ENCODE measurements around the gene ESPNL. TPM values are rescaled to one million over a fixed set of nuclear protein-coding genes. Genes with fewer than 3 reads are reported as not detected.

The ESPNL gene
- total RNA-seq, 2 experiments from 2014 or later = 0.11 to 0.27 TPM

DNA sequence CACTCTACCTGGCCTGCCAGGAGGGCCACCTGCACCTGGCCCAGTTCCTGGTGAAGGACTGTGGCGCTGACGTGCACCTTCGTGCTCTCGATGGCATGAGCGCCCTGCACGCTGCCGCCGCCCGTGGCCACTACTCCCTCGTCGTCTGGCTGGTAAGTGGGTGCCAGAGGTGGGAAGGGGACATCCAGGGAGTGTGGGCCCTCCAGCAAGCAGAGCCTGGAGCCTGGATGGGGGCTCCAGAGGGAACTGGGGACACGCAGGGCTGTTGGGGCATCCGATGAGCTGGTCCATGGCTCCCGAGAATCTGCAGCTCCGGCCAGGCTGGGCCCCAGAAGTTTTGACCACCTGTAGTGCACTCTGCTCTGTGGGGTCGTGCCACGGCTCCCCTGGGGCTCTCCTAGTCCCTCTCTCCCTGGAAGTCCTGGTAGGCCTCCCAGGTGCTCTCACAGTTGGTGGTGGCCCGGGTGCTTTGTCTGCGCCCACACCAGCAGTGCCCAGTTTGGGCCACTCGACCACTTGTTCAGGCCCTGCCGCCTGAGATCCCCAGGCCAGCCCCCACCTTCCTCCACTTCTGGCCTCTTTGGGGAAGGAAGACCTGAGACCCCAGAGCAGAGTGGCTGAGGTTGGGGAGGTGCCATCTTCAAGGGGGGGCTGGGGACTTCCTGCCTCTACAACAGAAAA is 4.7 kb downstream of the ESPNL start:
- TF ChIP-seq, protein P1, sequence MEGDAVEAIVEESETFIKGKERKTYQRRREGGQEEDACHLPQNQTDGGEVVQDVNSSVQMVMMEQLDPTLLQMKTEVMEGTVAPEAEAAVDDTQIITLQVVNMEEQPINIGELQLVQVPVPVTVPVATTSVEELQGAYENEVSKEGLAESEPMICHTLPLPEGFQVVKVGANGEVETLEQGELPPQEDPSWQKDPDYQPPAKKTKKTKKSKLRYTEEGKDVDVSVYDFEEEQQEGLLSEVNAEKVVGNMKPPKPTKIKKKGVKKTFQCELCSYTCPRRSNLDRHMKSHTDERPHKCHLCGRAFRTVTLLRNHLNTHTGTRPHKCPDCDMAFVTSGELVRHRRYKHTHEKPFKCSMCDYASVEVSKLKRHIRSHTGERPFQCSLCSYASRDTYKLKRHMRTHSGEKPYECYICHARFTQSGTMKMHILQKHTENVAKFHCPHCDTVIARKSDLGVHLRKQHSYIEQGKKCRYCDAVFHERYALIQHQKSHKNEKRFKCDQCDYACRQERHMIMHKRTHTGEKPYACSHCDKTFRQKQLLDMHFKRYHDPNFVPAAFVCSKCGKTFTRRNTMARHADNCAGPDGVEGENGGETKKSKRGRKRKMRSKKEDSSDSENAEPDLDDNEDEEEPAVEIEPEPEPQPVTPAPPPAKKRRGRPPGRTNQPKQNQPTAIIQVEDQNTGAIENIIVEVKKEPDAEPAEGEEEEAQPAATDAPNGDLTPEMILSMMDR (IDR thresholded peaks at IDR 0.05) = no peak
- DNase-seq = peak; percentile 0

DNA sequence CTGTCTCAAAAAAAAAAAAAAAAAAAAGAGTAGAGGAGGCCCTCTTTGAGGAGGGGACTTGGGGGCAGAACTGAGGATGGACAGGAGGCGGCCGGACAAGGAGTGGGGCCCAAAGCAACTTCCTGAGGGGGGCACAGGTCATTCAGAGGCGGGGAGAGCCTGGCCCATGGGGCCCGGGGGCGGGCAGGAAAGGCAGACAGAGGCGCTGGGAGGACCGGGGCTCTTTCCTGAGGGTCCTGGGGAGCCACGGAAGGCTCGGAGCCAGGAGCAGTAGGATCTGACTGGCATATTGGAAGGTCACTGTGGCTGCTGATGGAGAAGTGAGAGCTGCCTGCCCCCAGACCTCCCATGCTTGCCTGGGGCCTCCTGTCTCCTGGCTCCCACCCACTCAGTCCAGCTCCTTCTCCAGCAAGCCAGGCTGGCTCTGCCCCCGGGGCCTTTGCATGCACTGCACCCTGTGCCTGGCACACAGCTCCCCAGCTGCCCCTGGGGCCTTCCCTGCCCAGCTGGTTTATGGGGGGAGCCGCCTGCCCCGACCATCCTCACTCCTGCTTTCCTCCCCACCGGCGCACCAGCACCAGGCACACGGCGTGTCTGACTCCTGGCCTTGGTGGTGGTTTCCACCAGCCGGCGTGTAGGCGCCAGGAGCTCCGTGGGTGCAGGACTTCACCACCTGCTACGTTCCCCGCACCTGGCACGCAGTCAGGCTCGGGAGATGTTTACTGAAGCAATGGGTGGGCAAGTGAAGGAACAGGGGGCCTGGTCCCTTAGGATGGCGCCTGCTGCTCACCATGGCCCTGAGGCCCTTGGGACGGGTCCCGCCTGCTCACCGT is 5.6 kb downstream of the ESPNL start:
- Mint-ChIP-seq H3K36me3 (ENCODE audit: low read depth) (no peaks in the 10 kb centered on the region), H3K4me1 (ENCODE audit: low read depth) (peaks cover 2% of the 10 kb centered on the region), H3K9me3 (no peaks in the 10 kb centered on the region), H3K4me3 (no peak overlapping the region), H3K27me3 (no peaks in the 10 kb centered on the region), H3K27ac (no peak overlapping the region)
- intact Hi-C loops (cut with micrococcal nuclease) = no loop called here
- ChIA-PET CTCF (no interaction called here), POLR2A (no interaction called here)
- DNase-seq (peak; percentile 2), ATAC-seq (no peak)
- TF ChIP-seq, protein P1 (IDR thresholded peaks at IDR 0.05) = no peak

More for the DNA sequence above, 4.7 kb downstream of the ESPNL start:
- H3K4me3 Mint-ChIP-seq = no peak overlapping the region
- H3K9me3 Mint-ChIP-seq = no peaks in the 10 kb centered on the region
- POLR2A ChIA-PET = no interaction called here
- H3K36me3 Mint-ChIP-seq (ENCODE audit: low read depth) = no peaks in the 10 kb centered on the region
- H3K27ac Mint-ChIP-seq = no peak overlapping the region
- ATAC-seq = no peak
- H3K27me3 Mint-ChIP-seq = no peaks in the 10 kb centered on the region
- intact Hi-C loops (cut with micrococcal nuclease) = no loop called here
- CTCF ChIA-PET = no interaction called here
- peaks cover 2% of the 10 kb centered on the region for H3K4me1 Mint-ChIP-seq (ENCODE audit: low read depth)

DNA sequence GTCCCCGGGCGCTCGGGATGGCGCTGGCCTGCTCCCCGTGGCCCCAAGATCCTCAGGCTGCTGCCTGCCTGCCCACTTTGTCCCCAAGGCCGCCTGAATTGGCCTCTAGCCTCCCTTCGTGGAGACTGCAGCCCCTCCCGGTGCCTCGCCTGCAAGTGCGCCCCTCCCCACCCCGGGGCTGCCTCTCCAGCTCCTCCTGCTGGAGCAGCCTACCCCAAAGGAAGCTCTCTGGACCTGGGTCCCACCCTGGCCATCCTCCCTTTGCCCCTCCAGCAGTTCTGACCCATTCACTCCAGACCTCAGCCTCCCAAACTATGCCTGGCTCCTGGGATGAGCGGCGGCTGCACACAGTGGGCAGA is 6.2 kb downstream of the ESPNL start:
- H3K4me3 Mint-ChIP-seq = no peak overlapping the region
- H3K36me3 Mint-ChIP-seq (ENCODE audit: low read depth) = no peaks in the 10 kb centered on the region
- H3K9me3 Mint-ChIP-seq = no peaks in the 10 kb centered on the region
- CTCF ChIA-PET = no interaction called here
- TF ChIP-seq, protein P1 (IDR thresholded peaks at IDR 0.05) = no peak
- intact Hi-C loops (cut with micrococcal nuclease) = no loop called here
- peaks cover 2% of the 10 kb centered on the region for H3K4me1 Mint-ChIP-seq (ENCODE audit: low read depth)
- DNase-seq (peak; percentile 0), ATAC-seq (no peak)
- no peak overlapping the region for H3K27ac Mint-ChIP-seq
- POLR2A ChIA-PET = interaction anchor here (0.8 kb wide), 1 partner anchor 45 kb away, joined by 3 read pairs; no protein-coding TSS in a partner anchor
- H3K27me3 Mint-ChIP-seq = no peaks in the 10 kb centered on the region

DNA sequence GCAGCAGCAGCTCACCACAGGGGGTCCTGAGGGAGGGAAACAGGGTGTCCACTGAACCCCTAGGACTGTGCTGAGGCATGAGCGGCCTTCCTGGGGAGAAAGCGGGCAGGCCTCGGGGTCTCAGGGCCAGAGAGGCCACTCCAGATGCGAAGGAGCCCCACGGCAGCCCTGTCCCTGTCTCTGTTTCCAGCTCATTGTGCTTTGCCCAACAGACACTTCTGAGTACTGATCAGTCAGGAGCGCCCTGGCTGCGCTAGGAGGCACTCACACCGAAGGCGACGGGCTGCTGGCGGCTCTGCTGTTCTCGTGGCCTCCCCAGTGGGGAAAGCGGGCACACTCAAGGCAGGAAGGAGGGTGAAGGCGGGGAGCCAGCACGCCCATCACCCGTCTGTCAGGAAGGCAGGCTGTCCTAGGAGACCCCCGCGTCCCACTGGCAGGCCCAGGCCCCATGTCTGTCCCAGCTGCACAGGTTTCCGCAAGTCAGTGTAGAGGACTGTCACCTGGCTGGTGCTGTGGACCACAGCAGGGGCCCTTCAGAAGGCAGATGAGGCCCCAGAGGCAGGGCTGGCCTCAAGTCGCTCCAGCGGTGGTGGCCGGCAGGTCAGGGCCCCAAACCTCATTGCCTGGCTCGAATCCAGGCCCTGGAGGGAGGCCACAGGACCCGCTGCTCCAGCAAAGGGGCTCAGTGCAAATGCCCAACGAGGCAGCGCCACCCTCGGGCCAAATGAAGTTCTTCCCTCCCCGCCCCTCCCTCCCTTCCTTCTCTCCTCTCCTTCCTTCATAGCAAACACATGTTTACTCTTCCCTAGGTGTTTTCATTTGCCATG is 6.8 kb downstream of the ESPNL start:
- H3K27ac Mint-ChIP-seq = no peak overlapping the region
- ATAC-seq (no peak), DNase-seq (peak; percentile 38)
- no peak overlapping the region for H3K4me3 Mint-ChIP-seq
- H3K4me1 Mint-ChIP-seq (ENCODE audit: low read depth) = peaks cover 2% of the 10 kb centered on the region
- intact Hi-C loops (cut with micrococcal nuclease) = no loop called here
- ChIA-PET CTCF (no interaction called here), POLR2A (interaction anchor here (0.8 kb wide), 1 partner anchor 45 kb away, joined by 3 read pairs; no protein-coding TSS in a partner anchor)
- H3K36me3 Mint-ChIP-seq (ENCODE audit: low read depth) = no peaks in the 10 kb centered on the region
- TF ChIP-seq, protein P1 (IDR thresholded peaks at IDR 0.05) = peak; percentile 31
- no peaks in the 10 kb centered on the region for H3K27me3 Mint-ChIP-seq
- no peaks in the 10 kb centered on the region for H3K9me3 Mint-ChIP-seq
